Measurements from ENCODE around the gene KRT38.

- TF ChIP-seq SMAD3 (CRISPR knock-in tag; IDR thresholded peaks at IDR 0.05; ENCODE audit: borderline replicate concordance), result no peak
- TF ChIP-seq KAT7 (CRISPR knock-in tag; IDR thresholded peaks at IDR 0.05; ENCODE audit: borderline replicate concordance), result no peak
- TF ChIP-seq ATF1 (CRISPR knock-in tag; IDR thresholded peaks at IDR 0.05), result no peak
- TF ChIP-seq, protein P1, sequence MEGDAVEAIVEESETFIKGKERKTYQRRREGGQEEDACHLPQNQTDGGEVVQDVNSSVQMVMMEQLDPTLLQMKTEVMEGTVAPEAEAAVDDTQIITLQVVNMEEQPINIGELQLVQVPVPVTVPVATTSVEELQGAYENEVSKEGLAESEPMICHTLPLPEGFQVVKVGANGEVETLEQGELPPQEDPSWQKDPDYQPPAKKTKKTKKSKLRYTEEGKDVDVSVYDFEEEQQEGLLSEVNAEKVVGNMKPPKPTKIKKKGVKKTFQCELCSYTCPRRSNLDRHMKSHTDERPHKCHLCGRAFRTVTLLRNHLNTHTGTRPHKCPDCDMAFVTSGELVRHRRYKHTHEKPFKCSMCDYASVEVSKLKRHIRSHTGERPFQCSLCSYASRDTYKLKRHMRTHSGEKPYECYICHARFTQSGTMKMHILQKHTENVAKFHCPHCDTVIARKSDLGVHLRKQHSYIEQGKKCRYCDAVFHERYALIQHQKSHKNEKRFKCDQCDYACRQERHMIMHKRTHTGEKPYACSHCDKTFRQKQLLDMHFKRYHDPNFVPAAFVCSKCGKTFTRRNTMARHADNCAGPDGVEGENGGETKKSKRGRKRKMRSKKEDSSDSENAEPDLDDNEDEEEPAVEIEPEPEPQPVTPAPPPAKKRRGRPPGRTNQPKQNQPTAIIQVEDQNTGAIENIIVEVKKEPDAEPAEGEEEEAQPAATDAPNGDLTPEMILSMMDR (IDR thresholded peaks at IDR 0.05), result no peak
- TF ChIP-seq MYBL2 (CRISPR knock-in tag; IDR thresholded peaks at IDR 0.05), result no peak
- TF ChIP-seq, protein P2, sequence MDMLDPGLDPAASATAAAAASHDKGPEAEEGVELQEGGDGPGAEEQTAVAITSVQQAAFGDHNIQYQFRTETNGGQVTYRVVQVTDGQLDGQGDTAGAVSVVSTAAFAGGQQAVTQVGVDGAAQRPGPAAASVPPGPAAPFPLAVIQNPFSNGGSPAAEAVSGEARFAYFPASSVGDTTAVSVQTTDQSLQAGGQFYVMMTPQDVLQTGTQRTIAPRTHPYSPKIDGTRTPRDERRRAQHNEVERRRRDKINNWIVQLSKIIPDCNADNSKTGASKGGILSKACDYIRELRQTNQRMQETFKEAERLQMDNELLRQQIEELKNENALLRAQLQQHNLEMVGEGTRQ (CRISPR knock-in tag; IDR thresholded peaks at IDR 0.05), result no peak
- no peak for TF ChIP-seq NFE2L1 (CRISPR knock-in tag; IDR thresholded peaks at IDR 0.05)
- TF ChIP-seq AFF4 (CRISPR knock-in tag; IDR thresholded peaks at IDR 0.05; ENCODE audit: borderline replicate concordance), result no peak
Observed at GRCh38 chr17:41434005-41434404, 6.8 kb downstream of the KRT38 start.

Data from WTC11 (cell line).